Astrocyte of the cerebellum (primary cell): ENCODE results near the gene RPUSD1.

ENCODE experiments used
- DNase-seq: peaks from one replicate; pipeline ENCODE4 v3.0.0-alpha.2; 2011; ENCODE audit warnings: low read depth
- H3K4me3 ChIP-seq: 2 replicates; pipeline ENCODE4 v1.5.1; 2011; ENCODE audit warnings: mild to moderate bottlenecking, low read depth, low read length, moderate library complexity
- CTCF ChIP-seq: IDR thresholded peaks from 2 replicates; pipeline ENCODE4 v1.5.1; 2012; ENCODE audit warnings: low read length, low read depth, moderate library complexity, mild to moderate bottlenecking; ENCODE audit errors: missing control alignments
- in situ Hi-C: cut with HindIII; loops from 2 replicates; pipeline ENCODE4 v1.10.0; 2017; ENCODE audit warnings: low sequenced_read_pairs

RPUSD1 gene

GRCh38 chr16:799948-800833 is 12.0 kb upstream of the RPUSD1 start, which contains the start of gene GNG13:
Gene GNG13 (minus strand): TSS chr16:800734. CDS start chr16:799077, 1,657 bp downstream.
- DNase-seq = no peak
- in situ Hi-C loops = no loop called here

GRCh38 chr16:799111-799947 is 11.1 kb upstream of the RPUSD1 start:
- DNase-seq = no peak
- TF ChIP-seq CTCF = no peak
- no peak overlapping the region for H3K4me3 ChIP-seq
- in situ Hi-C loops = no loop called here

More at GRCh38 chr16:799948-800833, 12.0 kb upstream of the RPUSD1 start, which contains the start of gene GNG13:
- H3K4me3 ChIP-seq = no peak within 1 kb of the TSS
- no peak for TF ChIP-seq CTCF

GRCh38 chr16:798666-799065 is 10.5 kb upstream of the RPUSD1 start:
- no peak for DNase-seq
- TF ChIP-seq CTCF = no peak
- in situ Hi-C loops = no loop called here
- no peak overlapping the region for H3K4me3 ChIP-seq

- in situ Hi-C loops = no loop called here
- H3K4me3 ChIP-seq = no peak overlapping the region
- TF ChIP-seq CTCF = no peak
- no peak for DNase-seq
These were observed 9.5 kb upstream of the RPUSD1 start for GRCh38 chr16:797686-798085.

GRCh38 chr16:797120-797420 is 8.9 kb upstream of the RPUSD1 start:
- in situ Hi-C loops = no loop called here
- no peak for TF ChIP-seq CTCF
- H3K4me3 ChIP-seq = no peak overlapping the region
- DNase-seq = no peak

GRCh38 chr16:796296-797119 is 8.3 kb upstream of the RPUSD1 start:
- DNase-seq = no peak
- TF ChIP-seq CTCF = no peak
- no peak overlapping the region for H3K4me3 ChIP-seq
- in situ Hi-C loops = no loop called here
